ENCODE results near the gene BRD1.
"Not testable (repeated sequence)": the region's sequence is repeated elsewhere in the genome, so short reads cannot be mapped to it uniquely, and the experiment has no call there.

Gene BRD1

DNA sequence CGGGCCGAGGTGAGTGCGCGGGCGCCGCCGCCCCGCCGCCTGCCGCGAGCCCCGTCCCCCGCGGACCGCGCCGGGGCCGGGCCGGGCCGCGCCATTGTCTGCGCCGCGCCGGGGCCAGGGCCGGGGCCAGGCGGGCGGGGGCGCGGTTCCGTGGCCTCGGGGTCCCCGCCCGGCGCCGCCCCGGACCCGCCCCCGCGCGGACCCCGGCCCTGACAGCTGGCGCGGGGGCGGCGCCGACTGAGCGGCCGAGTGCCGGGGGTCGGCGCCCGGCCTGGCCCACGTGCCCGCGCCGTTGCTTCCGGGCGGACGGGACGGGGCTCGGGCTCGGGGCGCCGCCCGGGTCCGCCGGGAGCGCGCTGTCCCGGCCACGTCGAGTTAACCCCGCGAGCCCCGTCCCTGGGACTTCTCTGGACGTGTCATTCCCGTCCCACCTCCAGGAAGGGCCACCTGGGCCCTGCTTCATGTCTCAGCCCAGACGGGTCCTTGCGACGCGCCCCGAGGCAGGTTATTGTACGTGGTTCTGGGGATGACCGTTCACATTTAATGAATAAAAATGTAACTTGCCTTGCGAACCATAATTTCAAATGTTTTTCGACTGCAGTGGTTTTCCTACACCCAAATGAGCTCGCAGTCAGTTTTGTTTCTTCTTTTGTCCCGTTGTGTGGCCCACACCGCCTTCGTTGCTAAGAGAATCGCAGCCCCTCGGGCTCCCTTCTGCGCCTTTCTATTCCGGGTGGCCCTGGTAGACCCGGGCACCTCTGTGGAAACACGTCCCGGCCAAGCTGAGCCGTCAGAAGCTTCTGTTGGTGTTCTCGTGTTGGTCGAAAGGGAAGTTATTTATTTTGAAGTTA is 26.5 kb upstream of the BRD1 start:
- ChIA-PET POLR2A (no interaction called here), CTCF (interaction anchor here (0.8 kb wide), 1 partner anchor 10 kb away, joined by 3 read pairs; no protein-coding TSS in a partner anchor)
- DNase-seq (ENCODE audit: low read depth, low spot score): no peak
- TF ChIP-seq, protein P1, sequence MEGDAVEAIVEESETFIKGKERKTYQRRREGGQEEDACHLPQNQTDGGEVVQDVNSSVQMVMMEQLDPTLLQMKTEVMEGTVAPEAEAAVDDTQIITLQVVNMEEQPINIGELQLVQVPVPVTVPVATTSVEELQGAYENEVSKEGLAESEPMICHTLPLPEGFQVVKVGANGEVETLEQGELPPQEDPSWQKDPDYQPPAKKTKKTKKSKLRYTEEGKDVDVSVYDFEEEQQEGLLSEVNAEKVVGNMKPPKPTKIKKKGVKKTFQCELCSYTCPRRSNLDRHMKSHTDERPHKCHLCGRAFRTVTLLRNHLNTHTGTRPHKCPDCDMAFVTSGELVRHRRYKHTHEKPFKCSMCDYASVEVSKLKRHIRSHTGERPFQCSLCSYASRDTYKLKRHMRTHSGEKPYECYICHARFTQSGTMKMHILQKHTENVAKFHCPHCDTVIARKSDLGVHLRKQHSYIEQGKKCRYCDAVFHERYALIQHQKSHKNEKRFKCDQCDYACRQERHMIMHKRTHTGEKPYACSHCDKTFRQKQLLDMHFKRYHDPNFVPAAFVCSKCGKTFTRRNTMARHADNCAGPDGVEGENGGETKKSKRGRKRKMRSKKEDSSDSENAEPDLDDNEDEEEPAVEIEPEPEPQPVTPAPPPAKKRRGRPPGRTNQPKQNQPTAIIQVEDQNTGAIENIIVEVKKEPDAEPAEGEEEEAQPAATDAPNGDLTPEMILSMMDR (IDR thresholded peaks at IDR 0.05; ENCODE audit: insufficient read depth, low read length, missing control alignments): no peak
- peak overlapping the region; percentile 82 for H3K4me3 ChIP-seq (ENCODE audit: low read depth, low read length)

DNA sequence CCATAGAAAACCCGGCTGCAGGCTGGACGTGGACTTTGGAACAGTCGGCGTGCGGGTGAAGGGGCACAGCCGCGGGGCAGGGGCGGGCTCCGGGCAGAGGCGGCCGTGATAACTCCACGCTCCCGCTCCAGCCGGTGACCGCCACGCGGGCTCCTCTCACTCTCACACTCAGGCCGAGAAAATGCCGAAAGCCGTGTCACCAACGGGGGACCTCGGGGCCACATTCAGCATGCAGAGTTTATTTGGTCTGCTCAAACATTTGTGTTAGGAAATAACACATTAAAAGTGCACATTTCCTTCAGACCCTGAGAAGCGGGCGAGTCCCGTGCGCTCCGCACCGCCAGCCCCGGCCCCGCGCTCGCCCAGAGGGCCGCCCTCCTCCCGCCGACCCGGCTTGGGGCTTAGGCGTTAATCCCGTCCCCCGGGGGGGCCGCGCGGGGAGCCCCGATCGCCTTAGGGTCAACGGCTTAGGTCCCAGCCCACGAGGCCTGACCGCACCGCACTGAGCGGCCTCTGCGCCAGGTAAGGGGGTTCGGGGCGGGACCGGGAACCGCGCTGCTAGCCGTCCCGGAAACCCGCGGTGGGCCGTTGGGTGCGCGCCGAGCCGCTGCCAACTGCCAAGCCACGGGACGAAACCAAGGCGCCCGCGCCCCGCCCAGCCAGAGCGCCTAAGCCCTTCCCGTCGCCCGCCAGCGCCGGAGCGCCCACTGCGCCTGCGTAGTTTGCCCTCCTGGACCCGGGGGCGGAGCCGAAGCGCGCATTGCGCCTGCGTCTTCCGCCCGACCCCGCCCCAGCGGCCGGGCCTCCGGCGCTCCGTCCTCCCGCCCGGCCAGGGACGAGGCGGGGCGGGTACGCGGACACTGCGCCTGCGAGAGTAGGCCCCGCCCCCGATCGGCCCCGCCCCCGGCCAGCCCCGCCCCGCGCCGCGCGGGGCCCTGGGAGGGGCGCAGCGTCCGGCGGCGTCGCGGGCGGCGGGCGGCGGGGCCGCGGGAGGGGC is 25.5 kb upstream of the BRD1 start, which contains the start of gene ZBED4:
Gene ZBED4, plus strand, starts transcription at position 947 of the 997 bp plus-strand sequence. CDS start 29,819 bp downstream, outside the sequence.
- CTCF ChIA-PET: no interaction called here
- TF ChIP-seq, protein P1 (IDR thresholded peaks at IDR 0.05; ENCODE audit: insufficient read depth, low read length, missing control alignments): no peak
- peak within 1 kb of the TSS; percentile 82 for H3K4me3 ChIP-seq (ENCODE audit: low read depth, low read length)
- peak; percentile 51 for DNase-seq (ENCODE audit: low read depth, low spot score)
- POLR2A ChIA-PET: interaction anchor here (0.7 kb wide), 1 partner anchor 15 kb away, joined by 3 read pairs; no protein-coding TSS in a partner anchor

DNA sequence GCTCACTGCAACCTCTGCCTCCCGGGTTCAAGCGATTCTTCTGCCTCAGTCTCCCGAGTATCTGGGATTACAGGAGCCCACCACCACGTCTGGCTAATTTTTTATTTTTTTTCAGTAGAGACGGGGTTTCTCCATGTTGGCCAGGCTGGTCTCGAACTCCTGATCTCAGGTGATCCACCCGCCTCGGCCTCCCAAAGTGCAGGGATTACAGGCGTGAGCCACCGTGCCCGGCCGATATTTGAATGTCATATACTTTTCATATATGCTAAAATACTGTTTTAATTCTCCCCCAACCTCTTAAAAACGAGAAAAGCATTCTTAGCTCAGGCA is 24.9 kb upstream of the BRD1 start:
- POLR2A ChIA-PET: interaction anchor here (0.7 kb wide), 1 partner anchor 15 kb away, joined by 3 read pairs; no protein-coding TSS in a partner anchor
- CTCF ChIA-PET; DNase-seq (ENCODE audit: low read depth, low spot score): not testable (repeated sequence)
- peak overlapping the region; percentile 76 for H3K4me3 ChIP-seq (ENCODE audit: low read depth, low read length)

DNA sequence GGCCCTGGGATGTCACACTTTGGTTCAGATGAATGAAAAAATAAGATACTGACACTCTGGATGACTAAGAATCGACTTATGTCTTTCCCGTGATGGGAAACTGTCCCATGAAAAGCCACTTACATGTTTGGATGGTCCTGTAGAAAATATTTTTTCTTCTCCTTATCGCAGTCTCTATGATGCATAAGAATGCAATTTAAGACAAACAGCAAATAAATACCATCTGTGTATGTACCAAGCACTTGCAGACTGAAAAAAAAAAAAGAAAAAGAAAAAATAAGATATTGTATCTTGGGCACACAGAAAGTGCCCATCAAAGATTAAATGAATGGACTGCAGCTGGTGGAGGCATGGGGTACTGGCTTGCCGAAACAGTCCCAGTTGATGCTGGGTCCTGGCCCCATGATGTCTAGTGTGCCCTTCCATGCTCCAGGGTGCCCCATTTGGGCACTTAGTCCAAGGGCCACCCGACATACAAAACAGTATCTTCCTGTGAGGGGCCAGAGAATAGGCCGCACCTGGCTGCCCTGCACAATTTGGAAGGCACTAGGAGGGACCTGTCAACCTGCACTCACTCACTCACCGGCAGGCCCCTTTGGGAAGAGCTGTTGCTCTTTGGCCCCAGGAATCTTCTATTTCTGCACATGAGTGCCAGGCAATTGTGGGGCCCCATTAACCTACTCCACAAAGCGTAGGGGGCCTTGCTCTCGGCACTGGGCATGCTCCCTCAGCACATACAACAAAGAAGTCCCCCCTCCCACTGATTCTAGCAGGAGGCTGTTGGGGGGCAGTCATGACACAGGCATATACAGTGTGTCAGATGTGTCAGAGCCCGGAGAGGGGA is 23.5 kb upstream of the BRD1 start:
- no peak overlapping the region for H3K4me3 ChIP-seq (ENCODE audit: low read depth, low read length)
- TF ChIP-seq, protein P1 (IDR thresholded peaks at IDR 0.05; ENCODE audit: insufficient read depth, low read length, missing control alignments): no peak
- ChIA-PET POLR2A (no interaction called here), CTCF (no interaction called here)
- no peak for DNase-seq (ENCODE audit: low read depth, low spot score)

DNA sequence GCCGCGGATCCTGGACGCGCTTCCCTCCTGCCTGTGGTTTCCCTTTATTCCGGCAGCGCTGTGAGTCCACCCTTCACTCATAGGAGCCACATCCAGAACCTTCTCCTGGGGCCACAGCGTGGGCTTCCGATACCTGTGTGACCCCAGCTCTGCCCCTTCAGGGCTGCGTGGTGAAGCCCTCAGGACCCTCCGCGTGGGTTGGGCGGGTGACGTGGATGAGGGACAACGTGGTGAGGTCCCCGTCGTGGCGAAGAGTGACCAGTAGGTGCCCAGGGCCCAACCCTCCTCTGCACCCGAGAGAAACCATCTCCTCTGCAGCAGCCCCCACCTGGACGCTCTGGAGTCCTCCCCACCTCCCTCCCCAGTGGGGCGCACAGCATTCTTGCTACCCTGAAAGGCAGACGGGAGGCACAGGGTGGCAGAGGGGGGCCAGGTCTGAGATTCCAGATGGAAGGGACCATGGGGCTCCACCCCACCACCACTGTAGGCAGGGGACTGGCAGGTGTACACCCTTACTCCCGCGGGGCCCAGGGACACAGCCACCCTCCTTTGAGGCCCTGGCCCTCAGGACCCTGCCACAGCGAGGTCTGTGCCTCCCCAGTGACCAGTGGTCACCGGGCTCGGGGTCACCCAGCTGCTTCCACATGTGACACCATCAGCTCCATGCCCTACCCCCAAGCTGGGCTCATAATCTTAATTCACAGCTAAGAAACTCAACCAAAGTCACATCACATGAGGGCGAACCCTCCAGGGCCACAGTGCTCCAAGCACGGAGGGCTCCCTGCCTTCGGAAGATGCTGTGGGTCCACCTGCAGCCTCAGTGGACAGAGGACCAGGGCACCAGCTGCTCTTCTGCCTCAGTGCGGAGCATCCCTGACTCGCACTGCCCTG is 22.6 kb upstream of the BRD1 start:
- CTCF ChIA-PET: no interaction called here
- POLR2A ChIA-PET: no interaction called here
- no peak for DNase-seq (ENCODE audit: low read depth, low spot score)
- TF ChIP-seq, protein P1 (IDR thresholded peaks at IDR 0.05; ENCODE audit: insufficient read depth, low read length, missing control alignments): no peak
- no peak overlapping the region for H3K4me3 ChIP-seq (ENCODE audit: low read depth, low read length)
